Activated T-cell treated with anti-CD3 and anti-CD28 coated beads, Interleukin-2, amount 50 U/mL, for 4 hours (primary cell): ENCODE data around the gene ST6GALNAC3. TPM values are rescaled to one million over a fixed set of nuclear protein-coding genes. Genes with fewer than 3 reads are reported as not detected.

Source experiments
- ATAC-seq, 2 donors: fragments of 200-7000 bp; cut with Tn5 transposase; one replicate each; pipeline ENCODE4 v1.10.0; 2021
- DNase-seq: peaks from one replicate; pipeline ENCODE4 v3.0.0-alpha.2; 2020
- H3K27me3 Mint-ChIP-seq: one replicate; pipeline ENCODE4 v1.8.0; 2021; ENCODE audit warnings: low read depth, mixed read lengths
- H3K36me3 Mint-ChIP-seq: one replicate; pipeline ENCODE4 v1.8.0; 2022; ENCODE audit warnings: mixed read lengths; ENCODE audit not compliant: insufficient read depth
- H3K4me1 Mint-ChIP-seq: one replicate; pipeline ENCODE4 v1.8.0; 2021; ENCODE audit warnings: low read depth, mixed read lengths
- H3K4me3 Mint-ChIP-seq: one replicate; pipeline ENCODE4 v1.8.0; 2021; ENCODE audit warnings: mild to moderate bottlenecking, moderate library complexity, mixed read lengths
- H3K9me3 Mint-ChIP-seq: one replicate; pipeline ENCODE4 v1.8.0; 2021; ENCODE audit warnings: mixed read lengths
- total RNA-seq, 3 donors: library from RNA; stranded (reverse); gene quantifications; one replicate each; pipeline ENCODE4 v1.2.1, GENCODE V29; 2021

ST6GALNAC3 gene
- total RNA-seq, 3 donors from 2014 or later = 0.24 to 0.73 (median 0.53) TPM

GRCh38 chr1:76129731-76130130, 55.2 kb downstream of the ST6GALNAC3 start:
- DNase-seq (no peak), ATAC-seq (no peak)
- Mint-ChIP-seq H3K27me3 (no peaks in the 10 kb centered on the region), H3K36me3 (no peaks in the 10 kb centered on the region), H3K4me1 (no peaks in the 10 kb centered on the region), H3K4me3 (no peak overlapping the region), H3K9me3 (no peaks in the 10 kb centered on the region)

- no peak overlapping the region for H3K4me3 Mint-ChIP-seq
- ATAC-seq (no peak), DNase-seq (no peak)
- no peaks in the 10 kb centered on the region for H3K36me3 Mint-ChIP-seq
- H3K9me3 Mint-ChIP-seq = no peaks in the 10 kb centered on the region
- H3K27me3 Mint-ChIP-seq = no peaks in the 10 kb centered on the region
- no peaks in the 10 kb centered on the region for H3K4me1 Mint-ChIP-seq
These were observed 56.4 kb downstream of the ST6GALNAC3 start for GRCh38 chr1:76130992-76131391.

- no peak for ATAC-seq
- Mint-ChIP-seq H3K4me3 (no peak overlapping the region), H3K4me1 (no peaks in the 10 kb centered on the region), H3K36me3 (no peaks in the 10 kb centered on the region), H3K9me3 (no peaks in the 10 kb centered on the region), H3K27me3 (no peaks in the 10 kb centered on the region)
- no peak for DNase-seq
These were observed 59.4 kb downstream of the ST6GALNAC3 start for GRCh38 chr1:76133977-76134376.

- Mint-ChIP-seq H3K9me3 (no peaks in the 10 kb centered on the region), H3K4me3 (no peak overlapping the region), H3K27me3 (no peaks in the 10 kb centered on the region), H3K4me1 (no peaks in the 10 kb centered on the region), H3K36me3 (no peaks in the 10 kb centered on the region)
- DNase-seq (no peak), ATAC-seq (no peak)
These were observed 61.3 kb downstream of the ST6GALNAC3 start for GRCh38 chr1:76135835-76136234.

DNA sequence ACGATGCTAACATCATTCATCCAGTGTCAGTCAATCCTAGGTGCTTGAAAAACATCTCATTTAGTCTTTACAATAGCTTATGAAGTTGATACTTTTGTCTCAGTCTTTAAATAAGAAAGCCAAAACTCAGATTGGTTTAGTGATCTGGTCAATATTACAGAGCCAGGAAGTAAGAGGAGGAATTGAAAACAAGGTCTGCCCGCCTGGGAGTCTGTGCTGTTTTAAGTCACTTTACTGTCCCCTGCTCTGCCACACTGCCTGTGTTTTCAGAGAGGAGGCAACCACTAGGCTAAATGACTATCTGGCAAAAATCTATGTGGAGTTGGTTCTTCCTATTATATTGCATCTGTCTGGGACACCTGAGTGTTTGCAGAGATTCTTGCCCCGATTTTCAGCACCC, 62.3 kb downstream of the ST6GALNAC3 start:
- DNase-seq (no peak), ATAC-seq (no peak)
- Mint-ChIP-seq H3K27me3 (no peaks in the 10 kb centered on the region), H3K36me3 (no peaks in the 10 kb centered on the region), H3K4me3 (no peak overlapping the region), H3K4me1 (no peaks in the 10 kb centered on the region), H3K9me3 (no peaks in the 10 kb centered on the region)

DNA sequence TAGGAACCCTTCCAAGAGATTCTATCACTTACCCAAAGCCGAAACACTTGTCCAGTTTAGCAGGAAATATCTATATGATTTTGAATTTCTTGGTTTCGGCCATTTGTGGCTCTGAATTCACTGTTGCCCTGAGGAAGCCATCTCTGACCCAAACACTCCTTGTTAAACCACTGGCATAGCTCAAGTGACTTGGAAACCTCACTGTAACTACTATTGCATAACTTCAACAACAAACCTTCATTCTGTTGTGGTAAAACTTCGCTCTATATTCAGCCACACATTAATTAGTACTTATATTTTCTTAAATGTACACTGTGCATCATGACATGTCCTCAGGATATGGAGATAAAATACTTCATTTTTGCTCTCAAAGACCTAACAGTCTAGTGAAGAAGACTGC, 63.2 kb downstream of the ST6GALNAC3 start:
- no peaks in the 10 kb centered on the region for H3K36me3 Mint-ChIP-seq
- ATAC-seq = no peak
- no peaks in the 10 kb centered on the region for H3K27me3 Mint-ChIP-seq
- no peak overlapping the region for H3K4me3 Mint-ChIP-seq
- H3K4me1 Mint-ChIP-seq = no peaks in the 10 kb centered on the region
- DNase-seq = no peak
- no peaks in the 10 kb centered on the region for H3K9me3 Mint-ChIP-seq

DNA sequence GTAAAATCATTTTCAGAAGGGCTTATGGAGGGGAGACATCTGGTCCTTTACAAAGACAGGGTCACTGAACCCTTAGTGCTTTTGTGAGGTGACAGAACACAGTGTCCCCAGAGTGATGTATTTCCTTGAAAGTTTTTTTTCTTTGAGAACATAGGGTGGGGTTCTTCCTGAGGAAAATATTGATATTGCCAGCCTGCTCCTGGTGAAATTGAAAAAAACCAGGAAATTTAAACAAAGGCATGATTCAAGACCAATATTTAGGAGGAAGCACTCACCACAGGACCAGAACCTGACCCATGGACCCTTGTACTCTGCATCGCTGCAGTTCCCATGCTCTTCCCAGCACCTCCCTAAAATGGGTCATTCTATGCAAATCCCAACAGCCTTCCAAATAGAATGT, 63.7 kb downstream of the ST6GALNAC3 start:
- no peak for ATAC-seq
- Mint-ChIP-seq H3K36me3 (no peaks in the 10 kb centered on the region), H3K4me1 (no peaks in the 10 kb centered on the region), H3K4me3 (no peak overlapping the region), H3K9me3 (no peaks in the 10 kb centered on the region), H3K27me3 (no peaks in the 10 kb centered on the region)
- no peak for DNase-seq

GRCh38 chr1:76140227-76140626, 65.7 kb downstream of the ST6GALNAC3 start:
- DNase-seq (no peak), ATAC-seq (no peak)
- Mint-ChIP-seq H3K36me3 (no peaks in the 10 kb centered on the region), H3K27me3 (no peaks in the 10 kb centered on the region), H3K9me3 (no peaks in the 10 kb centered on the region), H3K4me3 (no peak overlapping the region), H3K4me1 (no peaks in the 10 kb centered on the region)

DNA sequence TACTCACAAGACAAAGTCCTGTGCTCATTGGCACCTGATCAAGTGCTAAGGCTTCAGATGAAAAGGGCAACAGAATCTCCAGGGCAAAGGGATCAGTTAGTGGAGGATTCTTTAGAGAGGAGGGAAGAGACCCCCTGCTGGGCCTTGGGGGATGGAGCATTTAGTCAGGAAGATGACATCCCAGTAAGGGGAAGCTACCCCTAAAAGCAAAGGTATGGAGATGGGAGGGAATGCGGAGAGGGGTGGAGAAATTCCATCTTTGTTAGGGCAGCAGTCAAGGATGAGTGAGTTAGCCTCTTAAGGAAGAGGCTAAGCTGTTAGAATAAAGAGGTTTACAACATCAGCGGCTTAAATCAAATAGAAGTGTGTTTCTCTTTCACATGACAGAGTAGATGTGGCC, 67.4 kb downstream of the ST6GALNAC3 start:
- no peaks in the 10 kb centered on the region for H3K4me1 Mint-ChIP-seq
- H3K4me3 Mint-ChIP-seq = no peak overlapping the region
- DNase-seq = no peak
- H3K27me3 Mint-ChIP-seq = peaks cover 2% of the 10 kb centered on the region
- H3K9me3 Mint-ChIP-seq = no peaks in the 10 kb centered on the region
- no peak for ATAC-seq
- H3K36me3 Mint-ChIP-seq = no peaks in the 10 kb centered on the region

DNA sequence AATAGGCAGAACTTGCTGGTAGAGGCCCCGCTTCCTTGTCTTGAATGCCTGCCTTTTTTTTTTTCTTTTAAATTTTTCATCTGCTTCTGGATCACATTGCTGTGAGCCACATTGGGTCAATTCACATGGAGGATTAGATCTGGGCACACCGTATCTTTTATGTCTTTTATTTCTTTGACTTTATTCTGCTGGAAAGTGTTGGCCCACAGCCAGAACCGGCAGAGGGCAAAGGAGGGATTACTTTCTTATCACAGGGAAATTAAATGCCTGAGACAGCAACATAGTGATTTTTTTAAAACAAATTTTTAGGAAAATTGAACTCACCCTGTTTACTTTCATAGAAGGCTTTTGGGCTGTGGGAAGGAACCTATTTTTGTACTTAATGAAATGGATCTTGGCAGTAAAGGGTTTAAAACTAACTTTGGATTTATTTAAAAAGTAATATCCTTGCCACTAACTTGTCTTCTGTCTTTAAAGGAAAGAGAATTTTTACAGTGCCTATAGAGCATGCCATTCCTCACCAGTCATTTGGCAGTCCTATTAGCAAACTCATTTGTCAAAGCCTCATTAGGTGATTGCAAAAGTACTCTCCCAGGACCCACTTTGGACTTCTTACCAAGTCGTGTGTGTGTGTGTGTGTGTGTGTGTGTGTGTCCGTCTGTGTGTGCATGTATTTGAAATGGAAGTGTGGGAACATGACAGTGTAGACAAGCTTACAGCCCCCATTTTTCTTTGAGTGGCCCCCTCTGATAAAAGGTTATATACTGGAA, 68.4 kb downstream of the ST6GALNAC3 start:
- Mint-ChIP-seq H3K9me3 (no peaks in the 10 kb centered on the region), H3K4me1 (no peaks in the 10 kb centered on the region), H3K4me3 (no peak overlapping the region), H3K27me3 (peaks cover 2% of the 10 kb centered on the region), H3K36me3 (no peaks in the 10 kb centered on the region)
- no peak for DNase-seq
- ATAC-seq = no peak

DNA sequence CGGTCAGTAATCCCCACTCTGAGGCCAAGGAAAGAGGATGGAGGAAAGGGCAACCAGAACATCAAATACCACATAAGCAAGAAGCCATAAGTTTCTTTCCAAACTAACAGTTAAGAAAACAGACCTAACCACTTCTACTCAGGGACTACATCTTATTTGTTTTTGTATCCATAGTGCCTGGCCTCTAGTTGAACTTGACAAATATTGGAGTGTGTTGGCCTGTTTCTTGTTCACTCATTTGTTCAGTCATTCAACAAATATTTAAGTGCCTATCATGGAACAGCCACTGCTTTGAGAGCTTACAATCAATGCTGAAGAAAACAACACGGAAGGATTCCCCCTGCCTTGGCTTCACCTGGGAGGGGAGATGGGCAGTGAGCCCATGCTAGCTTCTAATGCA, 69.7 kb downstream of the ST6GALNAC3 start:
- H3K4me1 Mint-ChIP-seq = no peaks in the 10 kb centered on the region
- ATAC-seq = no peak
- peaks cover 2% of the 10 kb centered on the region for H3K27me3 Mint-ChIP-seq
- no peaks in the 10 kb centered on the region for H3K36me3 Mint-ChIP-seq
- no peak for DNase-seq
- no peaks in the 10 kb centered on the region for H3K9me3 Mint-ChIP-seq
- no peak overlapping the region for H3K4me3 Mint-ChIP-seq

DNA sequence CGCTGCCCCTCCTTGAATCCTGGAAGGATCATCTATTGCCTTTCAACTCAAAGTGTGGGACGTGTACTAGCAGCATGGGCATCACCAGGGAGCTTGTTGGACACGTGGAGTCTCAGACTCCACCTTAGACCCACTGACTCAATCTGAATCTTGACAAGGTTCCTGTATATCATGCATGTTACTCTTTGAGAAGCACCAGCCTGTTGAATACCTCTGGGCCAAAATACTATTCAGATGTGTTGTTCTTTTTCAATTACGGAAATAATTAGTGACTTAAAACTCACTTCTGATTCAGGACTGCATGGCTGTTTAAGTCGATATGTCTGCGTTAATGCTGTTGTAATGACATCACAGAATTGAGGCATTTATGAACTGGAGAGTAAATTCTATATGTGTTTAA, 70.8 kb downstream of the ST6GALNAC3 start:
- H3K27me3 Mint-ChIP-seq = peaks cover 2% of the 10 kb centered on the region
- no peak overlapping the region for H3K4me3 Mint-ChIP-seq
- no peaks in the 10 kb centered on the region for H3K36me3 Mint-ChIP-seq
- no peak for DNase-seq
- H3K9me3 Mint-ChIP-seq = no peaks in the 10 kb centered on the region
- no peak for ATAC-seq
- no peaks in the 10 kb centered on the region for H3K4me1 Mint-ChIP-seq

DNA sequence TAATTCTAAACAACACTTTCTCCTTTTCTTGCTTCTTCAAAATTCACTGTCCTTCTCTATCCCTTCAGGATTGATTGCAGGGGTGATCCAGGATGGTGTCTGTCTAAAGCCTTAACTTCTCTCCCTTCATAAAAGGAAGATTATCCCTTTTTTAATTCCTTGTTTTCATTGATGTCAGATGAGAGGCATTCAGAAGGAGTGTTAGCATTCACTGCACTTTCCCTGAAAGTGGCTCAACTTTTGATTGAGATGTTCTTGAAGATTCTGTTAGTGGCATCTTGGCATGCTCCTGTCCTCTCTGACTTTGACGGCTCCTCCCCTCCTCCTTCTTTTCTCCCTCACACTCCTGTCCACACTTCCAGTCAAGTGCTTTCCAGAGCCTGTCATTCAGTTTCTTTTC, 71.6 kb downstream of the ST6GALNAC3 start:
- DNase-seq (no peak), ATAC-seq (no peak)
- Mint-ChIP-seq H3K36me3 (no peaks in the 10 kb centered on the region), H3K4me1 (no peaks in the 10 kb centered on the region), H3K9me3 (no peaks in the 10 kb centered on the region), H3K4me3 (no peak overlapping the region), H3K27me3 (peaks cover 2% of the 10 kb centered on the region)

- no peak overlapping the region for H3K4me3 Mint-ChIP-seq
- no peaks in the 10 kb centered on the region for H3K36me3 Mint-ChIP-seq
- no peaks in the 10 kb centered on the region for H3K9me3 Mint-ChIP-seq
- DNase-seq (no peak), ATAC-seq (no peak)
- no peaks in the 10 kb centered on the region for H3K4me1 Mint-ChIP-seq
- H3K27me3 Mint-ChIP-seq = peaks cover 2% of the 10 kb centered on the region
These were observed 73.4 kb downstream of the ST6GALNAC3 start for GRCh38 chr1:76147917-76148316.

- no peaks in the 10 kb centered on the region for H3K36me3 Mint-ChIP-seq
- no peaks in the 10 kb centered on the region for H3K4me1 Mint-ChIP-seq
- no peak for DNase-seq
- H3K4me3 Mint-ChIP-seq = no peak overlapping the region
- no peaks in the 10 kb centered on the region for H3K9me3 Mint-ChIP-seq
- ATAC-seq = no peak
- H3K27me3 Mint-ChIP-seq = peaks cover 2% of the 10 kb centered on the region
These were observed 73.9 kb downstream of the ST6GALNAC3 start for GRCh38 chr1:76148460-76148859.

- Mint-ChIP-seq H3K4me3 (peak overlapping the region; percentile 80), H3K9me3 (no peaks in the 10 kb centered on the region), H3K4me1 (peaks cover 8% of the 10 kb centered on the region), H3K27me3 (no peaks in the 10 kb centered on the region), H3K36me3 (no peaks in the 10 kb centered on the region)
- no peak for ATAC-seq
- no peak for DNase-seq
These were observed 79.3 kb downstream of the ST6GALNAC3 start for GRCh38 chr1:76153841-76154205.
